Neural cell (in vitro differentiated cells): ENCODE results near the gene MGAT4A. TPM values are rescaled to one million over a fixed set of nuclear protein-coding genes. Genes with fewer than 3 reads are reported as not detected.

Experiments
- H2AFZ ChIP-seq: fragments of 200-600, 300-800 bp; sonication (generic), shearing (Covaris generic); 2 replicates; pipeline ENCODE4 v1.6.0; 2014; ENCODE audit warnings: low read depth, mild to moderate bottlenecking, antibody characterized with exemption, low read length, moderate library complexity
- H3F3A ChIP-seq: fragments of 200-600 bp; shearing (Covaris generic); 2 replicates; pipeline ENCODE4 v1.6.1; 2016; ENCODE audit warnings: mild to moderate bottlenecking, moderate library complexity, mixed read lengths, antibody characterized with exemption, low read length; ENCODE audit not compliant: insufficient read depth, poor library complexity, severe bottlenecking
- H3K27ac ChIP-seq: fragments of 200-600, 300-800 bp; sonication (generic), shearing (Covaris generic); 2 replicates; pipeline ENCODE4 v1.5.1; 2014; ENCODE audit warnings: mild to moderate bottlenecking, low read length, moderate library complexity
- H3K27me3 ChIP-seq: fragments of 300-800, 200-600 bp; sonication (generic), shearing (Covaris generic); 2 replicates; pipeline ENCODE4 v1.6.0; 2014; ENCODE audit warnings: mild to moderate bottlenecking, low read depth, low read length, moderate library complexity; ENCODE audit not compliant: insufficient read depth
- H3K36me3 ChIP-seq: fragments of 300-800, 200-600 bp; sonication (generic), shearing (Covaris generic); 2 replicates; pipeline ENCODE4 v1.5.1; 2014; ENCODE audit warnings: mild to moderate bottlenecking, antibody characterized with exemption, low read length, moderate library complexity; ENCODE audit not compliant: insufficient read depth
- H3K4me2 ChIP-seq: fragments of 300-800, 200-600 bp; sonication (generic), shearing (Covaris generic); 2 replicates; pipeline ENCODE4 v1.6.0; 2014; ENCODE audit warnings: mild to moderate bottlenecking, low read length
- H3K4me3 ChIP-seq: fragments of 300-800, 200-600 bp; sonication (generic), shearing (Covaris generic); 2 replicates; pipeline ENCODE4 v1.5.1; 2014; ENCODE audit warnings: mild to moderate bottlenecking, low read length, moderate library complexity
- H3K79me2 ChIP-seq: fragments of 200-600 bp; shearing (Covaris generic); replicated peaks from 2 replicates; pipeline ENCODE4 v1.6.0; 2014; ENCODE audit warnings: mild to moderate bottlenecking, low read length, moderate library complexity; ENCODE audit not compliant: insufficient read depth
- H3K9ac ChIP-seq: fragments of 300-800, 200-600 bp; sonication (generic), shearing (Covaris generic); 2 replicates; pipeline ENCODE4 v1.6.1; 2016; ENCODE audit warnings: mild to moderate bottlenecking, low read length, mixed read lengths
- H3K9me2 ChIP-seq: fragments of 200-600 bp; shearing (Covaris generic); 2 replicates; pipeline ENCODE4 v1.6.1; 2016; ENCODE audit warnings: mild to moderate bottlenecking, low read length, mixed read lengths; ENCODE audit not compliant: insufficient read depth
- H3K9me3 ChIP-seq: fragments of 200-600, 300-800 bp; sonication (generic), shearing (Covaris generic); 2 replicates; pipeline ENCODE4 v1.6.1; 2016; ENCODE audit warnings: mild to moderate bottlenecking, mixed run types, low read length, moderate library complexity, mixed read lengths
- H4K20me1 ChIP-seq: fragments of 200-600 bp; shearing (Covaris generic); 2 replicates; pipeline ENCODE4 v1.6.1; 2016; ENCODE audit warnings: mild to moderate bottlenecking, mixed run types; ENCODE audit not compliant: insufficient read depth
- EP300 ChIP-seq: fragments of 450-650 bp; conservative IDR thresholded peaks from 2 replicates; pipeline ENCODE4 v1.6.1; 2014; ENCODE audit warnings: antibody characterized with exemption, mild to moderate bottlenecking, moderate library complexity; ENCODE audit not compliant: poor library complexity, severe bottlenecking
- EZH2 ChIP-seq: fragments of 200-600, 300-800 bp; shearing (Covaris generic), sonication (generic); IDR thresholded peaks from 2 replicates; pipeline ENCODE4 v1.6.1; 2014; ENCODE audit warnings: antibody characterized with exemption, low read length, borderline replicate concordance, mild to moderate bottlenecking; ENCODE audit not compliant: insufficient read depth, poor library complexity, severe bottlenecking
- MXI1 ChIP-seq: fragments of 450-650 bp; conservative IDR thresholded peaks from 2 replicates; pipeline ENCODE4 v1.6.1; 2014; ENCODE audit warnings: antibody characterized with exemption, mild to moderate bottlenecking; ENCODE audit not compliant: poor library complexity, severe bottlenecking
- POLR2AphosphoS5 ChIP-seq: IDR thresholded peaks from 2 replicates; pipeline ENCODE4 v1.6.1; 2012
- RAD21 ChIP-seq: fragments of 450-650 bp; conservative IDR thresholded peaks from 2 replicates; pipeline ENCODE4 v1.6.1; 2014; ENCODE audit warnings: antibody characterized with exemption, mild to moderate bottlenecking, moderate library complexity
- SMC3 ChIP-seq: fragments of 450-650 bp; conservative IDR thresholded peaks from 2 replicates; pipeline ENCODE4 v1.6.1; 2014; ENCODE audit warnings: antibody characterized with exemption, mild to moderate bottlenecking, moderate library complexity; ENCODE audit not compliant: poor library complexity
- TAF1 ChIP-seq: IDR thresholded peaks from 2 replicates; pipeline ENCODE4 v1.6.1; 2012; ENCODE audit warnings: low read depth
- polyA plus RNA-seq: library from polyadenylated mRNA; depleted of rRNA; stranded (reverse); fragments of >200 nt; gene quantifications from 2 replicates; pipeline ENCODE4 v1.2.3, GENCODE V29; 2014
- TF ChIP-seq, protein P1 (sequence below): IDR thresholded peaks from 2 replicates; pipeline ENCODE4 v1.6.1; 2012; ENCODE audit warnings: borderline replicate concordance
- TF ChIP-seq, protein P2 (sequence below): fragments of 450-650 bp; IDR thresholded peaks from 2 replicates; pipeline ENCODE4 v1.5.1; 2014; ENCODE audit warnings: antibody characterized with exemption, mild to moderate bottlenecking, moderate library complexity; ENCODE audit not compliant: poor library complexity, severe bottlenecking

MGAT4A gene
- polyA plus RNA-seq, 1 donor from 2014 or later: 54.8 TPM

- Histone ChIP-seq H3K27ac (no peak overlapping the region), H3K36me3 (no peaks in the 10 kb centered on the region), H3K4me3 (no peak overlapping the region), H2AFZ (no peak overlapping the region), H3K79me2 (no peaks in the 10 kb centered on the region), H4K20me1 (no peaks in the 10 kb centered on the region), H3K9ac (no peak overlapping the region), H3F3A (no peaks in the 10 kb centered on the region), H3K9me2 (no peaks in the 10 kb centered on the region), H3K9me3 (no peaks in the 10 kb centered on the region), H3K4me2 (no peak overlapping the region), H3K27me3 (no peaks in the 10 kb centered on the region)
- TF ChIP-seq POLR2AphosphoS5 (no peak), EP300 (no peak)
Measured at GRCh38 chr2:98744595-98744994, 13.7 kb upstream of the MGAT4A start.

DNA sequence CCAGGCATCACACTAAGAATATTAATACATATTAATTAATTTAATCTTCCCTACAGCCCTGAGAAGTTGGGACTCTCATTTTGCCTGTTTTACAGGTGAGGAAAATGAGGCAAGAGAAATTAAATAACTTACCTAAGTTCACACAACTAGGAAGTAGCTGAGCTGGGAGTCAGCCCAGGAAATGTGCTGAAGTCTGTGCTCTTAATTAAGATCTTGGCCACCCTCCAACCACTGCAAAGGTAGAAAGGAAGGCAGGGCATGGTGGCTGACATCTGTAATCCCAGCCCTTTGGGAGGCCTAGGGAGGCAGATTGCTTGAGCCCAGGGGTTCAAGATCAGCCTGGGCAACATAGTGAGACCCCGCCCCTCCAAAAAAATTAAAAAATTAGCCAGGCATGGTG is 12.9 kb upstream of the MGAT4A start:
- H3K36me3 ChIP-seq: no peaks in the 10 kb centered on the region
- no peak overlapping the region for H3K9ac ChIP-seq
- H2AFZ ChIP-seq: no peak overlapping the region
- no peaks in the 10 kb centered on the region for H3K9me2 ChIP-seq
- H3K27ac ChIP-seq: no peak overlapping the region
- H3K79me2 ChIP-seq: no peaks in the 10 kb centered on the region
- no peak overlapping the region for H3K4me2 ChIP-seq
- no peak overlapping the region for H3K4me3 ChIP-seq
- H3F3A ChIP-seq: no peaks in the 10 kb centered on the region
- H3K9me3 ChIP-seq: no peaks in the 10 kb centered on the region
- H4K20me1 ChIP-seq: no peaks in the 10 kb centered on the region
- no peak for TF ChIP-seq EZH2
- TF ChIP-seq SMC3: no peak
- TF ChIP-seq EP300: no peak
- TF ChIP-seq MXI1: no peak
- no peak for TF ChIP-seq TAF1
- TF ChIP-seq, protein P1, sequence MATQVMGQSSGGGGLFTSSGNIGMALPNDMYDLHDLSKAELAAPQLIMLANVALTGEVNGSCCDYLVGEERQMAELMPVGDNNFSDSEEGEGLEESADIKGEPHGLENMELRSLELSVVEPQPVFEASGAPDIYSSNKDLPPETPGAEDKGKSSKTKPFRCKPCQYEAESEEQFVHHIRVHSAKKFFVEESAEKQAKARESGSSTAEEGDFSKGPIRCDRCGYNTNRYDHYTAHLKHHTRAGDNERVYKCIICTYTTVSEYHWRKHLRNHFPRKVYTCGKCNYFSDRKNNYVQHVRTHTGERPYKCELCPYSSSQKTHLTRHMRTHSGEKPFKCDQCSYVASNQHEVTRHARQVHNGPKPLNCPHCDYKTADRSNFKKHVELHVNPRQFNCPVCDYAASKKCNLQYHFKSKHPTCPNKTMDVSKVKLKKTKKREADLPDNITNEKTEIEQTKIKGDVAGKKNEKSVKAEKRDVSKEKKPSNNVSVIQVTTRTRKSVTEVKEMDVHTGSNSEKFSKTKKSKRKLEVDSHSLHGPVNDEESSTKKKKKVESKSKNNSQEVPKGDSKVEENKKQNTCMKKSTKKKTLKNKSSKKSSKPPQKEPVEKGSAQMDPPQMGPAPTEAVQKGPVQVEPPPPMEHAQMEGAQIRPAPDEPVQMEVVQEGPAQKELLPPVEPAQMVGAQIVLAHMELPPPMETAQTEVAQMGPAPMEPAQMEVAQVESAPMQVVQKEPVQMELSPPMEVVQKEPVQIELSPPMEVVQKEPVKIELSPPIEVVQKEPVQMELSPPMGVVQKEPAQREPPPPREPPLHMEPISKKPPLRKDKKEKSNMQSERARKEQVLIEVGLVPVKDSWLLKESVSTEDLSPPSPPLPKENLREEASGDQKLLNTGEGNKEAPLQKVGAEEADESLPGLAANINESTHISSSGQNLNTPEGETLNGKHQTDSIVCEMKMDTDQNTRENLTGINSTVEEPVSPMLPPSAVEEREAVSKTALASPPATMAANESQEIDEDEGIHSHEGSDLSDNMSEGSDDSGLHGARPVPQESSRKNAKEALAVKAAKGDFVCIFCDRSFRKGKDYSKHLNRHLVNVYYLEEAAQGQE: no peak
- TF ChIP-seq POLR2AphosphoS5: no peak
- no peak for TF ChIP-seq RAD21
- H3K27me3 ChIP-seq: no peaks in the 10 kb centered on the region

- H3K9ac ChIP-seq: no peak overlapping the region
- H3K36me3 ChIP-seq: no peaks in the 10 kb centered on the region
- no peaks in the 10 kb centered on the region for H3K9me2 ChIP-seq
- H3K27ac ChIP-seq: no peak overlapping the region
- H4K20me1 ChIP-seq: no peaks in the 10 kb centered on the region
- no peaks in the 10 kb centered on the region for H3F3A ChIP-seq
- TF ChIP-seq, protein P1: no peak
- TF ChIP-seq MXI1: no peak
- no peak for TF ChIP-seq RAD21
- TF ChIP-seq EZH2: no peak
- TF ChIP-seq EP300: no peak
- TF ChIP-seq TAF1: no peak
- TF ChIP-seq, protein P2, sequence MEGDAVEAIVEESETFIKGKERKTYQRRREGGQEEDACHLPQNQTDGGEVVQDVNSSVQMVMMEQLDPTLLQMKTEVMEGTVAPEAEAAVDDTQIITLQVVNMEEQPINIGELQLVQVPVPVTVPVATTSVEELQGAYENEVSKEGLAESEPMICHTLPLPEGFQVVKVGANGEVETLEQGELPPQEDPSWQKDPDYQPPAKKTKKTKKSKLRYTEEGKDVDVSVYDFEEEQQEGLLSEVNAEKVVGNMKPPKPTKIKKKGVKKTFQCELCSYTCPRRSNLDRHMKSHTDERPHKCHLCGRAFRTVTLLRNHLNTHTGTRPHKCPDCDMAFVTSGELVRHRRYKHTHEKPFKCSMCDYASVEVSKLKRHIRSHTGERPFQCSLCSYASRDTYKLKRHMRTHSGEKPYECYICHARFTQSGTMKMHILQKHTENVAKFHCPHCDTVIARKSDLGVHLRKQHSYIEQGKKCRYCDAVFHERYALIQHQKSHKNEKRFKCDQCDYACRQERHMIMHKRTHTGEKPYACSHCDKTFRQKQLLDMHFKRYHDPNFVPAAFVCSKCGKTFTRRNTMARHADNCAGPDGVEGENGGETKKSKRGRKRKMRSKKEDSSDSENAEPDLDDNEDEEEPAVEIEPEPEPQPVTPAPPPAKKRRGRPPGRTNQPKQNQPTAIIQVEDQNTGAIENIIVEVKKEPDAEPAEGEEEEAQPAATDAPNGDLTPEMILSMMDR: no peak
- TF ChIP-seq POLR2AphosphoS5: no peak
- TF ChIP-seq SMC3: no peak
- H3K4me3 ChIP-seq: no peak overlapping the region
- no peak overlapping the region for H2AFZ ChIP-seq
- no peaks in the 10 kb centered on the region for H3K27me3 ChIP-seq
- H3K4me2 ChIP-seq: no peak overlapping the region
- no peaks in the 10 kb centered on the region for H3K9me3 ChIP-seq
- no peaks in the 10 kb centered on the region for H3K79me2 ChIP-seq
Measured at GRCh38 chr2:98739020-98739419, 8.1 kb upstream of the MGAT4A start.
